H1 (cell line): ENCODE data around the gene MCUR1. TPM values are rescaled to one million over a fixed set of nuclear protein-coding genes. Genes with fewer than 3 reads are reported as not detected.

ENCODE experiments used
- CTCF ChIA-PET: fragments of 300-600 bp; sonication (Branson Sonifier 250); formaldehyde crosslinking; loops from one replicate; lab custom pipeline; 2021; ENCODE audit not compliant: partially characterized antibody; lab: Charles Lee
- POLR2A ChIA-PET: fragments of 300-600 bp; sonication (Branson Sonifier 250); formaldehyde crosslinking; loops from one replicate; lab custom pipeline; 2021; ENCODE audit warnings: inconsistent platforms; ENCODE audit not compliant: partially characterized antibody; lab: Charles Lee
- DNase-seq, 2 experiments: peaks; one replicate each; pipeline versions ENCODE4 v3.0.0 to v3.0.0-alpha.2; 2010 to 2022; ENCODE audit warnings: low spot score in 2 of 2, low read depth in 1 of 2, mixed read lengths in 1 of 2
- FAIRE-seq: peaks from 2 replicates; lab custom pipeline; 2011; peaks lifted over from hg19 to GRCh38; lab: Jason Lieb, UNC
- H2AFZ ChIP-seq: 2 replicates; pipeline ENCODE4 v1.8.1; 2012; ENCODE audit warnings: low read length, inconsistent platforms
- H2AK5ac ChIP-seq: 2 replicates; pipeline ENCODE4 v1.6.1; 2013; ENCODE audit warnings: low read depth, low read length
- H2BK120ac ChIP-seq: replicated peaks from 2 replicates; pipeline ENCODE3; 2013; ENCODE audit warnings: low read depth, low read length, inconsistent platforms
- H2BK12ac ChIP-seq: 2 replicates; pipeline ENCODE4 v1.6.1; 2013; ENCODE audit warnings: low read depth, low read length
- H2BK15ac ChIP-seq: 2 replicates; pipeline ENCODE4 v1.6.1; 2013; ENCODE audit warnings: low read length
- H2BK20ac ChIP-seq: 2 replicates; pipeline ENCODE4 v1.6.1; 2013; ENCODE audit warnings: low read length
- H2BK5ac ChIP-seq: 2 replicates; pipeline ENCODE4 v1.6.1; 2013; ENCODE audit warnings: low read depth, low read length
- H3K14ac ChIP-seq: 2 replicates; pipeline ENCODE4 v1.6.1; 2013; ENCODE audit warnings: inconsistent platforms; ENCODE audit not compliant: insufficient read length
- H3K18ac ChIP-seq: 2 replicates; pipeline ENCODE4 v1.6.1; 2013; ENCODE audit warnings: low read length; ENCODE audit errors: extremely low read depth
- H3K23ac ChIP-seq: 2 replicates; pipeline ENCODE4 v1.6.1; 2013; ENCODE audit warnings: inconsistent platforms; ENCODE audit not compliant: insufficient read length
- H3K23me2 ChIP-seq: 2 replicates; pipeline ENCODE4 v1.6.1; 2013; ENCODE audit warnings: low read depth, low read length
- H3K27ac ChIP-seq: 2 replicates; pipeline ENCODE4 v1.6.1; 2011; ENCODE audit warnings: low read depth, low read length, inconsistent platforms
- H3K27me3 ChIP-seq, 4 experiments: replicated peaks in 1 of 4; 1 replicate in 1 of 4; 2 replicates in 3 of 4; pipeline versions ENCODE4 v1.6.1 to v1.8.1; 2011 to 2013; ENCODE audit warnings: low read length in 3 of 4, mild to moderate bottlenecking in 3 of 4, inconsistent platforms in 2 of 4, mixed read lengths in 2 of 4, moderate library complexity in 1 of 4; ENCODE audit not compliant: control insufficient read depth in 3 of 4, insufficient read depth in 3 of 4; ENCODE audit errors: extremely low read depth in 1 of 4
- H3K36me3 ChIP-seq, 4 experiments: 2 replicates each; pipeline versions ENCODE4 v1.6.1 to v1.8.1; 2011 to 2013; ENCODE audit warnings: mild to moderate bottlenecking in 4 of 4, low read length in 3 of 4, moderate library complexity in 2 of 4, control low read depth in 1 of 4, inconsistent platforms in 1 of 4; ENCODE audit not compliant: insufficient read depth in 4 of 4, control insufficient read depth in 2 of 4
- H3K4ac ChIP-seq: replicated peaks from 2 replicates; pipeline ENCODE3; 2013; ENCODE audit warnings: low read length, low read depth, mixed read lengths, inconsistent platforms; ENCODE audit not compliant: insufficient read length
- H3K4me1 ChIP-seq, 4 experiments: replicated peaks in 1 of 4; 1 replicate in 1 of 4; 2 replicates in 3 of 4; pipeline versions ENCODE4 v1.6.1 to v1.8.1; 2011 to 2013; ENCODE audit warnings: low read length in 3 of 4, inconsistent platforms in 2 of 4, mixed read lengths in 1 of 4; ENCODE audit not compliant: insufficient read depth in 4 of 4, control insufficient read depth in 3 of 4
- H3K4me2 ChIP-seq, 2 experiments: 2 replicates each; pipeline versions ENCODE4 v1.6.1 to v1.8.1; 2011 to 2013; ENCODE audit warnings: low read depth in 2 of 2, low read length in 2 of 2, control low read depth in 1 of 2, inconsistent platforms in 1 of 2, mild to moderate bottlenecking in 1 of 2; ENCODE audit not compliant: insufficient read depth in 1 of 2
- H3K4me3 ChIP-seq, 4 experiments: fragments of 200-600, 300-600 bp in 1 of 4; sonication (generic), shearing (Covaris generic), sonication (Bioruptor Twin) in 1 of 4; 2 replicates each; pipeline versions ENCODE4 v1.5.1 to v1.8.1; 2011 to 2016; ENCODE audit warnings: low read length in 4 of 4, low read depth in 3 of 4, control low read depth in 2 of 4, inconsistent platforms in 2 of 4, mild to moderate bottlenecking in 2 of 4, mixed read lengths in 1 of 4, moderate library complexity in 1 of 4; ENCODE audit not compliant: insufficient read depth in 2 of 4; ENCODE audit errors: extremely low read depth in 1 of 4
- H3K56ac ChIP-seq: replicated peaks from 2 replicates; pipeline ENCODE3; 2013; ENCODE audit warnings: low read depth, mild to moderate bottlenecking, mixed read lengths, low read length, inconsistent platforms; ENCODE audit not compliant: insufficient read length
- H3K79me1 ChIP-seq: 2 replicates; pipeline ENCODE4 v1.6.1; 2013; ENCODE audit warnings: low read depth, low read length, control low read depth
- H3K79me2 ChIP-seq, 2 experiments: 2 replicates each; pipeline versions ENCODE4 v1.6.1 to v1.8.1; 2012 to 2013; ENCODE audit warnings: low read length in 2 of 2, mild to moderate bottlenecking in 2 of 2, inconsistent platforms in 1 of 2; ENCODE audit not compliant: insufficient read depth in 2 of 2, control insufficient read depth in 1 of 2
- H3K9ac ChIP-seq, 4 experiments: replicated peaks in 1 of 4; 1 replicate in 1 of 4; 2 replicates in 3 of 4; pipeline versions ENCODE4 v1.6.1 to v1.8.1; 2011 to 2013; ENCODE audit warnings: low read depth in 3 of 4, low read length in 3 of 4, control low read depth in 2 of 4, mild to moderate bottlenecking in 2 of 4, moderate library complexity in 2 of 4, inconsistent platforms in 1 of 4; ENCODE audit errors: extremely low read depth in 1 of 4
- H3K9me3 ChIP-seq, 2 experiments: 2 replicates each; pipeline versions ENCODE4 v1.6.1 to v1.8.1; 2012 to 2013; ENCODE audit warnings: mild to moderate bottlenecking in 2 of 2, moderate library complexity in 2 of 2, control low read depth in 1 of 2, inconsistent platforms in 1 of 2, low read depth in 1 of 2, low read length in 1 of 2, mixed read lengths in 1 of 2; ENCODE audit not compliant: insufficient read depth in 2 of 2
- H4K20me1 ChIP-seq, 2 experiments: replicated peaks in 1 of 2; 2 replicates each; pipeline versions ENCODE3 to v1.8.1; 2011 to 2013; ENCODE audit warnings: inconsistent platforms in 2 of 2, low read length in 2 of 2, mild to moderate bottlenecking in 1 of 2; ENCODE audit not compliant: insufficient read depth in 2 of 2, control insufficient read depth in 1 of 2
- H4K5ac ChIP-seq: 2 replicates; pipeline ENCODE4 v1.6.1; 2013; ENCODE audit warnings: low read length, low read depth, mixed read lengths, inconsistent platforms; ENCODE audit not compliant: insufficient read length
- H4K8ac ChIP-seq: 2 replicates; pipeline ENCODE4 v1.8.0; 2013; ENCODE audit warnings: mild to moderate bottlenecking, moderate library complexity, low read length, inconsistent platforms; ENCODE audit not compliant: insufficient read depth; ENCODE audit errors: extremely low read depth
- H4K91ac ChIP-seq: replicated peaks from 2 replicates; pipeline ENCODE3; 2013; ENCODE audit warnings: low read length, mixed read lengths, inconsistent platforms; ENCODE audit not compliant: insufficient read length
- BCL11A ChIP-seq, 2 experiments: IDR thresholded peaks; one replicate each; pipeline ENCODE4 v1.6.1; 2011; ENCODE audit warnings: low read depth in 2 of 2, low read length in 2 of 2, mild to moderate bottlenecking in 2 of 2
- BRCA1 ChIP-seq: IDR thresholded peaks from 2 replicates; pipeline ENCODE4 v1.6.1; 2012; ENCODE audit warnings: low read depth, low read length, improper control_type of control experiment
- CHD2 ChIP-seq: IDR thresholded peaks from 2 replicates; pipeline ENCODE4 v1.6.1; 2012; ENCODE audit warnings: low read length, improper control_type of control experiment
- EGR1 ChIP-seq: IDR thresholded peaks from 2 replicates; pipeline ENCODE4 v1.6.1; 2011; ENCODE audit warnings: low read depth, low read length, borderline replicate concordance
- GABPA ChIP-seq: IDR thresholded peaks from 2 replicates; pipeline ENCODE4 v1.6.1; 2011; ENCODE audit warnings: mild to moderate bottlenecking, low read length, moderate library complexity, borderline replicate concordance; ENCODE audit not compliant: insufficient read depth
- POLR2A ChIP-seq, 2 experiments: IDR thresholded peaks; 1 replicate in 1 of 2; 2 replicates in 1 of 2; pipeline ENCODE4 v1.6.1; 2011; ENCODE audit warnings: low read depth in 2 of 2, low read length in 2 of 2, mild to moderate bottlenecking in 2 of 2; ENCODE audit errors: control extremely low read depth in 1 of 2
- RBBP5 ChIP-seq: IDR thresholded peaks from 2 replicates; pipeline ENCODE4 v1.7.1; 2012; ENCODE audit warnings: low read depth, mild to moderate bottlenecking, inconsistent platforms, low read length, moderate library complexity, borderline replicate concordance
- RXRA ChIP-seq: IDR thresholded peaks from 2 replicates; pipeline ENCODE4 v1.6.1; 2011; ENCODE audit warnings: low read depth, mild to moderate bottlenecking, low read length, moderate library complexity; ENCODE audit not compliant: insufficient read depth
- SAP30 ChIP-seq: fragments of 300-600 bp; sonication (generic); IDR thresholded peaks from 2 replicates; pipeline ENCODE4 v1.7.1; 2012; ENCODE audit warnings: low read length, moderate library complexity, mild to moderate bottlenecking, inconsistent platforms; ENCODE audit not compliant: insufficient read depth, insufficient replicate concordance
- SIX5 ChIP-seq: IDR thresholded peaks from 2 replicates; pipeline ENCODE4 v1.6.1; 2011; ENCODE audit warnings: mild to moderate bottlenecking, low read depth, low read length
- TAF7 ChIP-seq: optimal IDR thresholded peaks from 2 replicates; pipeline ENCODE3; 2011; ENCODE audit warnings: low read depth, mild to moderate bottlenecking, inconsistent platforms, low read length, moderate library complexity, borderline replicate concordance
- WGBS, 2 experiments: shearing (Covaris generic) in 1 of 2; methylation state at CpG; one replicate each; pipeline versions ENCODE4 v1.1.6 to v1.1.7; 2013 to 2015; ENCODE audit warnings: low lambda C conversion rate in 2 of 2, mixed read lengths in 2 of 2, inconsistent platforms in 1 of 2, low coverage in 1 of 2, missing lambda C conversion rate in 1 of 2; ENCODE audit not compliant: insufficient replicate concordance in 2 of 2, insufficient coverage in 1 of 2, insufficient read length in 1 of 2; ENCODE audit errors: extremely low coverage in 1 of 2, missing lambda C conversion rate in 1 of 2; 5-methylcytosine and 5-hydroxymethylcytosine counted together
- polyA plus RNA-seq, 7 experiments: library from polyadenylated mRNA; depleted of rRNA in 3 of 7; stranded (reverse) in 5 of 7; unstranded in 2 of 7; fragments of >200 nt in 5 of 7; fragments of 200-250 nt in 2 of 7; gene quantifications; 1 replicate in 5 of 7; 2 replicates in 1 of 7; 4 replicates in 1 of 7; pipeline versions ENCODE4 v1.2.1 to v1.2.3, GENCODE V29; 2011 to 2013; ENCODE audit warnings: missing spikeins in 2 of 7, mixed read lengths in 2 of 7
- total RNA-seq: library from RNA; stranded (reverse); fragmentation: NEBNext Ultra II Directional; extraction: Animal tissue kit (Norgen Biotek cat#: 25700); gene quantifications from 2 replicates; pipeline ENCODE4 v1.2.1, GENCODE V29; 2021
- TF ChIP-seq, protein P1 (sequence below): IDR thresholded peaks from 2 replicates; pipeline ENCODE4 v1.6.1; 2011; ENCODE audit warnings: low read depth, mild to moderate bottlenecking, low read length; ENCODE audit not compliant: insufficient read depth
- TF ChIP-seq, protein P2 (sequence below): IDR thresholded peaks from 2 replicates; pipeline ENCODE4 v1.6.1; 2012; ENCODE audit warnings: inconsistent platforms

Gene MCUR1
- total and polyA plus RNA-seq, 2 of the 8 experiments (the other 6 are each of a cell fraction or from before 2014, with no cell fraction given): 9.6 to 37.3 TPM

DNA sequence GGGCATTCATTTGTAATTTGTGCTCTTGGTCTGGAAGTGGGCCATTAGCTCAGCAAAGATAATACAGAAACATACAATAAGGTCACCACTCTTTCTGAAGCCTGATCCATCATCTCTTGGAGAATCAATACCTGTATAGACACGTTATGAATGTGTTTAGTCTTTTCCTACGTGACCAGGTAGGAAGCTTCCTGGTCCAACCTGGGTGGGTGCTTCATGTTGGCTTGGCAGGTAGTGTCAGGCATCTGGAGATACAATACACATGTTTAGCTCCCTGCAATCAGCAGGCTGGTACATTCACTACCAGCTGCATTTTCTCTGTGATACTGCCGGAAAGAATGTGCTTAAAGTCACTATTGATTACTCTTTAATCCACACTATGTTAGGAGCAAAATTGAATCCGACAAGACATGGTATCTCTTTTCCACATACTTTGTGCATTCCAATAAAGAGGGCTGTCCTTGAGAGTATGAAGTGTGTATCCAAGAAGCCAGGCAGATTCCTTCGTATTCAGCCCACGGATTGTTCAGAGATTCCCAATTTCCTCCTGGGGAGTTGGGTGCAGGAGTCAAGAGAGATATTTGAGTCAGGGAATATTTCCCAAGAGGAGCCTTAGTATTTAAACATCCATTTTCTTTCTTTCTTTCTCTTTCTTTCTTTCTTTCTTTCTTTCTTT is 52.9 kb downstream of the MCUR1 start:
- Histone ChIP-seq H4K8ac (no peak overlapping the region), H3K4me1 (peaks cover 0 to 2% (median 0%) of the 10 kb centered on the region in 4 experiments; a peak in 1 of 7 replicates), H3K27ac (no peak overlapping the region), H2AK5ac (no peak overlapping the region), H4K5ac (no peak overlapping the region), H2BK15ac (no peak overlapping the region), H2BK120ac (no peak overlapping the region), H3K4ac (no peak overlapping the region), H3K4me2 (no peak overlapping the region), H3K79me1 (no peaks in the 10 kb centered on the region), H3K27me3 (no peaks in the 10 kb centered on the region), H3K23me2 (no peaks in the 10 kb centered on the region), H4K20me1 (no peaks in the 10 kb centered on the region), H2BK20ac (no peak overlapping the region), H3K79me2 (no peaks in the 10 kb centered on the region), H2AFZ (peak overlapping the region; percentile 53; the same call in 1 of the 2 replicates), H3K18ac (no peak overlapping the region), H3K23ac (no peak overlapping the region), H3K9ac (no peak overlapping the region), H3K56ac (no peak overlapping the region), H3K9me3 (no peaks in the 10 kb centered on the region), H2BK5ac (no peak overlapping the region), H4K91ac (no peak overlapping the region), H3K14ac (no peak overlapping the region), H2BK12ac (no peak overlapping the region), H3K4me3 (no peak overlapping the region), H3K36me3 (no peaks in the 10 kb centered on the region)
- no peak for FAIRE-seq
- CTCF ChIA-PET: interaction anchor here (0.6 to 2.4 kb wide), 2 partner anchors 8 to 1802 kb away, joined by 3 to 7 read pairs; no protein-coding TSS in a partner anchor
- POLR2A ChIA-PET: no interaction called here
- DNase-seq: no peak
- WGBS, 2 experiments: 96% methylated on average over 6 of the region's 6 CpGs; no CpG with 5 or more reads in 1 of the 2 experiments
- TF ChIP-seq GABPA (no peak), SIX5 (no peak), SAP30 (no peak), RBBP5 (no peak), TAF7 (no peak), EGR1 (no peak), BCL11A (IDR thresholded peaks at IDR 0.05; ENCODE audit: low read depth in 2 of 2, low read length in 2 of 2) (no peak), RXRA (no peak), POLR2A (IDR thresholded peaks at IDR 0.05; ENCODE audit: control extremely low read depth in 1 of 2, low read depth in 2 of 2, low read length in 2 of 2) (no peak), BRCA1 (no peak), CHD2 (no peak)
- TF ChIP-seq, protein P1, sequence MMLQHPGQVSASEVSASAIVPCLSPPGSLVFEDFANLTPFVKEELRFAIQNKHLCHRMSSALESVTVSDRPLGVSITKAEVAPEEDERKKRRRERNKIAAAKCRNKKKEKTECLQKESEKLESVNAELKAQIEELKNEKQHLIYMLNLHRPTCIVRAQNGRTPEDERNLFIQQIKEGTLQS: no peak
- TF ChIP-seq, protein P2, sequence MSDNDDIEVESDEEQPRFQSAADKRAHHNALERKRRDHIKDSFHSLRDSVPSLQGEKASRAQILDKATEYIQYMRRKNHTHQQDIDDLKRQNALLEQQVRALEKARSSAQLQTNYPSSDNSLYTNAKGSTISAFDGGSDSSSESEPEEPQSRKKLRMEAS: no peak
